Measurements from ENCODE around the gene ZNF154.

ZNF154 gene

DNA sequence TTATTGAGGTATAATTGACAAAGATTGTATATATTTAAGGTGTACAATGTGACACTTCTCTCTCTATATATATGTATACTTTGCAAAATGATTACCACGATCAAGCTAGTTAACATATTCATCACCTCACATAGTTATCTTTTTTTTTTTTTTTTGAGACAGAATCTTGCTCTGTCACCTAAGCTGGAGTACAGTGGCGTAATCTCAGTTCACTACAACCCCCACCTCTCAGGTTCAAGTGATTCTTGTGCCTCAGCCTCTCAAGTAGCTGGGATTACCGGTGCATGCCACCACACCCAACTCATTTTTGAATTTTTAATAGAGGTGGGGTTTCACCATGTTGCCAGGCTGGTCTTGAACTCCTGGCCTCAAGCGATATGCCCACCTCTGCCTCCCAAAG is 36.5 kb downstream of the ZNF154 start:
- DNase-seq, result no peak

DNA sequence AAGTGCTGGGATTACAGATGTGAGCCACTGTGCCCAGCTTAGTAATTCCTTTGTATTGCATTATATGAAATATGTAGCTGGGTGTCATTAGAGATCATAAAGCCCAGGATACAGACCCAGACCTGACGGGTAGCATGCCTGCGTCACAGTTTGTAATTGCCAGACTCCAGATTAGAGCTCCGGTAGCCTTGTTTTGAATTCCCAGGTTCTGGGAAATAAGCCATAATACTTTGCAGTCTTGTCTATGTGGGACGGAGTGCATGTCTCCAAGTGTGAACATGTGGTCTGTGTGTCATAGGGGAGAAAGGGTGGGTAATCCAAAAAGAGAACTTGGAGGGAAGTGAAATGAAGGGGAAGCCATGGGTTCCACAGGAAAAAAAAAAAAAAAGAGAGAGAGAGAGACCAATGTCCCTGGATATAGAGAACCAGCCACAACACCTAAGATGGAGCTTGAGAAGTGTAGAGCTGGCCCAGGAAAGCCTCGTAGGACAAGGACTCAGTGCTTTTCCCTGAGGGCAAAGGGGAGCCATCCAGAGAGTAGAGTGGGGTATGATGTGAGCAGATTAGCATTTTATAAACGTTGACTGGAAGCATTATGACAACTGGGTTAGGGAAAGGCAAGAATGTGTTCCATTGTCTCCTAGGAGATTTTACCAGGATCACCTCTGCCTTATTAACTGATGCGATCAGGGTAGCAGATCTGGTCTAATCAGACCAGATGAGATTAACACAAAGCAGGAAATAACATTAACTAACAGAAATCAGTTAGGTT is 37.7 kb downstream of the ZNF154 start:
- DNase-seq, result no peak

DNA sequence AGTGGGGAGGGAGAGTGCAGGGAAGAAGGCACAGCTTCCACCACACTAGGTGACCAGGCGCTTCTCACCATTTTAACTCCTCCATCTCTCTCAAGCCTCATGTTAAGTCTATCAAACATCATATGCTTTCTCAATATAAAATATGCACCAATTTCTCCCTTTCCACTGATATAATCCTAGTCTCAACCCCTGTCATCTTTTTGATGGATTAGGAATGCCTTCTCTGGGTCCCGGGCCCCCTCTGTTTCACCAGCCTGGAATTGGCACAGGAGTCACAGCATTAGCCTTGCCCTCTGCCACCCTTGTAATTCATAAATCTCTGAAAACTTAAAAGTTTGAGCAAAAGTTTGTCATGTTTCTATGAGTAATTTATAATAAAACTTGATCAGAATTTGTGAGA is 40.4 kb downstream of the ZNF154 start, which contains the start of gene ZSCAN4:
TSS of gene ZSCAN4 (plus strand) at position 301 of the 400 bp plus-strand sequence. CDS start 7,211 bp downstream, outside the sequence.
- no peak for DNase-seq

DNA sequence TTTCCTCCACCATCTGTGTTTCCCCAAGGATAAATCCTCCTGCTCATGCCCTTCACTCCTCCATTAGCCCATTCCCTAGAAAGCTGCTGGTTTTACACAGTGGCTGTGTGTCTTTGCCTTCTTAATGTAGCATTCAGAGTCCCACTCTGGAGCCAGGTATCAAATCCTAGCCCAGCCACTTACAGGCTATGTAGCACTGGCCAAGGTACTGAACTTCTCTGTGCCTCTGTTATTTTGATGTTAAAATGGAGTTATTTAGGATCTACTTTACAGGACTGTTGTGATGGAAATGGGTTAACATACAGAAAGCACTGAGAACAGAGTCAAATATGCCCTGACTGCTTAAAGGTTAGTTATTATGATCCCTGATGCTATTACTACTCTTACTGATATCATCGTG is 41.8 kb downstream of the ZNF154 start:
- no peak for DNase-seq

DNA sequence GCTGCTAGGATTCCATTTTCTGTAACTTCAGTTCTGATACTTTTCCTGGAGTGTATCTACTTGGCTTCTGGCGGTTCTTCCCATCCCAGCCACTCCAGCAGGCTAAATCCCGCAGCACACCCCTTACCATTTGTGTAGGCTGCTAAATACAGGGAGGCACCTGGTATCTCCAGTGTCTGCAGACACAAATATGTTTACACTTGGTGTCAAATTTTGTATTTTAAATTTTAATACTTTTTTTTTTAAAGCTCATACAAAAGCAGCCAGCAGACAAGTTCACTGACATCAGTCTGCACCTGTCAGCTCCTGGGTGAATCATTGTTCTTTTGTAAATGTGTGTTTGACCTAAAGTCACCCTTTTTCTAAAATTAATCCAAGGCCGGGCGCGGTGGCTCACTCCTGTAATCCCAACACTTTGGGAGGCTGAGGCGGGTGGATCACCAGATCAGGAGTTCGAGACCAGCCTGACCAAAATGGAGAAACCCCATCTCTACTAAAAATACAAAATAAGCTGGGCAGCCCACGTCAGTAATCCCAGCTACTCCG is 43.7 kb downstream of the ZNF154 start:
- DNase-seq, result no peak

DNA sequence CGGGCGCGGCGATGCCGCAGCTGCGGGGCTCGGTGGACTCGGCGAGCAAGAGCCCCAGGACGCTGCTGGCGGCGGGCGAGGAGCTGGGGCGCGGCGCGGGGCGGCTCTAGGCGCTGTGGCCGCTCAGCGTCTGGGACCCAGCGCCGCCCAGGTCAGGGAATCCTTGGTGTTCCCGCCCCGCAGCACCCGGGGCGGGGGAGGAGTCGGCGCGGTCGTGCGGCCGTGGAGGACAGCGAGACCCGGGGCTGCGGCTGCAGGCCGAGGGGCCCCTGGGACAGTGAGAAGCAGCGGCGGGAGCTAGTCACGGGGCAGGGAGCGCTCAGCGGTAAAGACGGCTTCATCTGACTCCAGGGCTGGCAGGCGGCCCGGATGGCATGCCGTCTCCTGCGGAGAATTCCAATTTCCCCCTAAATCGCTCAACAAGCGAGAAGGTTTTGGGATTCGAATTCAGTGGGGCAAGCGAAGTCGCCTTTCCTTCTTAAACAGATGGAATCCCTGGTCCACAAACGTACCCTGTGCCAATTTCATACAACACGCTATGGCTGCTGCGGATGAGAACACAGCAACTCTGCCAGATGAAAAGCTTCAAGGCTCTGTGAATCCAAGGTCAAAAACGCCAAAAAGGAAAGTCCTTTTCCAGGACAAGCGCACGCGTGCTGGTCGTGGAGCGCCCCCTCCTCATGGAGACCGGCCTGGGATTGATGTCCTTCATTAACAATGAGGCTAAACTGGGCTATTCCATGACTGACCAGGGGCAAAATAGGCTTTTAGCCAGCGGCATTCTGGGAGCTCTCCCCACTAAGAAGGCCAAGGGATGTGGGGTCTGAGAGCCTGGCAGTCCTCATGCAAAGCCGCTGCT is 44.5 kb downstream of the ZNF154 start:
- DNase-seq, result peak; percentile 17 to 76

DNA sequence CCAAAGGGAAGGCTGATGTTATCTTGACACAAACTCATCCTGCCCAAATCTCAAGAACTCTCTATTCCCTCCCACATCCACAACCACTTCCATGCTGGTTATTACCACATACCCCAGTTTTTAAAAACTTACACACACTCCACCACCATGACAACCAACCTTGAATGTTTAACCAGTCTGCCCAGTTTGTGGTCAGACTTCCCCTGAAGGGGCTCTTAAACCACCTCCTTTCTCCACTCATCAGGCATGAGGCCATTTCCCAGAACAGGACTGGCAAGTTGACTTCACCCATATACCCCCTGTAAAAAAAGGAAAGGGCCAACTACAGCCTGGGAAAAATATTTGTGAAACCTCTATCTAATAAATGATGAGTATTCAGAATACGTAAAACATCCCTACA is 52.7 kb downstream of the ZNF154 start:
- DNase-seq, result no peak

DNA sequence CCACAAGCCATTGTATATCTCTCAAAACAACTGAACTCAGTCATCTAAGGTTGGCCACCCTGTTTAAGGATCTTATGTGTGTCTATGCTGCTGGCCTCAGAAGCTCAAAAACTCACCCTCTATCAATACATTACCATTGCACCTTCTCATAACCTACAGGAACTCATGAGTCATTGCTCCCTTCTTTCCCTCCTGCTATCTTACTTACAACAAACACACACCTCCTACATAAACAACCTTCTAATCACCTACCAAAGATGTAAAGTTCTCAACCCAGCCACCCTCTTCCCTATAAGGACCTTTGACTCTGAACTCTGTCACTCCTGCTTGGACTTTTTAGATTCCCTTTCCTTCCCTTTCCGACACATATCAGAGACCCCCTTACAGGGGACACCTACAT is 53.6 kb downstream of the ZNF154 start:
- DNase-seq, result no peak

DNA sequence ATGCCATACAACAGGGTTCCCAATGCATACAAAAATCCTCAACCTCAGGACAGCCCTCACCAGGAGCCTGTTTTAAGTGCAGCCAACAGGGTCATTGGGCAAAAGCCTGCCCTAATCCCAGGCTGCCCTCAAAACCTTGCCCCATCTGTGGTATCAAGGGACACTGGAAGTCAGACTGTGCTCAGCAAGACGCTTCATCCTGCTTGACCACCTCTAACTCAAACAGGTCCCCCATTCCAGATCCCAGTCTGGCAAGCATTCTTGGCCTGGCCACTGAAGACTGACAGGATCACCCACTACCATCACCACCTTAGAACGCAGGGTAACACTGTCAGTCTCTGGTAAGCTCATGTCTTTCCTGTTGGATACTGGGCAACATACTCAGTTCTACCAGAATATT is 55.3 kb downstream of the ZNF154 start:
- DNase-seq, result no peak

DNA sequence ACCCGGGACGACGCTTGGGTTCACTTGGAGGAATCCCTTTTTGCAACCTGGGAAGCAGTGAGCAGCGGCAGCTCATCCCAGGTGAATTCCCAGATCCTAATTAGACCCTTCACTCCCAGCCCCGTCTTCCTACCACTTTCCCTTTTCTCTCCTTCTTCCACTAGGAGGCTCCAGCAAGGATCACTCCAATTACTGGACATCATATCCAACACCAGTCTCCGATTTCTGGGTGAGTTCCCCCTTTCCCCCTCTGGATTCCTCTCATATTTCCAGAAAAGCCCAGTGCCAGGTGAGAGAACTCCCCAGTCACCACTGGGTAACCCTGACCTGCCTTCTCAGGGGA is 57.4 kb downstream of the ZNF154 start:
- DNase-seq, result no peak

DNA sequence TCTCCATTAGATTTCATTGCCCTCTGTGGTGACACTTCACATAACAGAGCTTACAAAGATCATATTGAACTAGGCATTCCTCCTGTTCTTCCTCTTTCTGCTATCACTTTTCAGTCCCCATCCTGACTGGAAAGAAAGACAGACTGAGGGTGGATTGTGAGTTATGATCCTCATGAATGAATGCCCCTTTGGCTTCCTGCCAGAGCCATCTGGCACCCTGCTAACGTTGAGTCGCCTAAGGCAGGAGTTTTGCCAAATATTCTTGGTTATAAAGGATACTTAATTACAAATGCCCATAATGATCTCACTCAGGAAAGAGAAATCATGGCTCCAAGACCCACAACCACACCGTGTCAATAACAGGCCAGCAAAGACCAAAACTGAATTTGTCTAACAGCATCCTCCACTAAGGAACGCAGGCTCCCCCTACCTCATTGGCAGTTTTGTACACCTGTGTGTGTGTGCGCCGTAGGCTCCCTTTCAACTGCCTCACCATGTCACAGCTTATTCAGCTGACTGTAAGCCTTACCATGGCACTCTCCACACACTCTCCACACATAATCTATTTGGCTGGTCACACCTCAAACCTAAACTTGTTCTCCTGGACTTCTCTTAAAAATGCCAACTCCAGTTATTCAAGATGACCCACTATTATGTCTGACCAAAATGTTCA is 60.5 kb downstream of the ZNF154 start:
- no peak for DNase-seq
